ENCODE results near the gene CEP68.

Gene CEP68

GRCh38 chr2:65061146-65061909 is 5.1 kb downstream of the CEP68 start:
- H3K4me3 ChIP-seq (ENCODE audit: low read length), result no peak overlapping the region
- DNase-seq (ENCODE audit: low read depth), result no peak
- TF ChIP-seq CTCF (conservative IDR thresholded peaks at IDR 0.05; ENCODE audit: low read depth, low read length), result no peak

- no peak overlapping the region for H3K4me3 ChIP-seq (ENCODE audit: low read length)
- no peak for TF ChIP-seq CTCF (conservative IDR thresholded peaks at IDR 0.05; ENCODE audit: low read depth, low read length)
- no peak for DNase-seq (ENCODE audit: low read depth)
These were observed 5.7 kb downstream of the CEP68 start for GRCh38 chr2:65061910-65062339.

- TF ChIP-seq CTCF (conservative IDR thresholded peaks at IDR 0.05; ENCODE audit: low read depth, low read length), result no peak
- no peak for DNase-seq (ENCODE audit: low read depth)
- no peak overlapping the region for H3K4me3 ChIP-seq (ENCODE audit: low read length)
These were observed 6.9 kb downstream of the CEP68 start for GRCh38 chr2:65062843-65063825.

- DNase-seq (ENCODE audit: low read depth), result peak; percentile 87
- peak; percentile 72 for TF ChIP-seq CTCF (conservative IDR thresholded peaks at IDR 0.05; ENCODE audit: low read depth, low read length)
- H3K4me3 ChIP-seq (ENCODE audit: low read length), result no peak overlapping the region
These were observed 8.7 kb downstream of the CEP68 start for GRCh38 chr2:65064728-65065552.

- H3K4me3 ChIP-seq (ENCODE audit: low read length), result no peak overlapping the region
- TF ChIP-seq CTCF (conservative IDR thresholded peaks at IDR 0.05; ENCODE audit: low read depth, low read length), result no peak
- no peak for DNase-seq (ENCODE audit: low read depth)
These were observed 11.8 kb downstream of the CEP68 start for GRCh38 chr2:65067806-65068553.

GRCh38 chr2:65069439-65069824 is 13.2 kb downstream of the CEP68 start:
- no peak for DNase-seq (ENCODE audit: low read depth)
- TF ChIP-seq CTCF (conservative IDR thresholded peaks at IDR 0.05; ENCODE audit: low read depth, low read length), result no peak
- no peak overlapping the region for H3K4me3 ChIP-seq (ENCODE audit: low read length)

Measured in retinal pigment epithelial cell (primary cell).